Adrenal gland (tissue), 5 donors: ENCODE data around the gene SCGB1A1.

ENCODE experiments used
- CTCF ChIP-seq, 6 experiments: fragments of 450-650 bp in 4 of 6; fragments of 200-600 bp in 2 of 6; sonication (generic) in 1 of 6; IDR thresholded peaks; 1 replicate in 5 of 6; 2 replicates in 1 of 6; pipeline versions ENCODE4 v1.5.1 to v1.8.0; 2016 to 2021; ENCODE audit warnings: antibody characterized with exemption in 6 of 6, mild to moderate bottlenecking in 2 of 6, moderate library complexity in 1 of 6
- POLR2A ChIP-seq, 2 donors: fragments of 450-650 bp; IDR thresholded peaks; one replicate each; pipeline ENCODE4 v1.6.1; 2017; ENCODE audit warnings: antibody characterized with exemption in 2 of 2, mild to moderate bottlenecking in 2 of 2, moderate library complexity in 1 of 2
- donor health status: DM: no; HTN: no; CAD: no.

DNA sequence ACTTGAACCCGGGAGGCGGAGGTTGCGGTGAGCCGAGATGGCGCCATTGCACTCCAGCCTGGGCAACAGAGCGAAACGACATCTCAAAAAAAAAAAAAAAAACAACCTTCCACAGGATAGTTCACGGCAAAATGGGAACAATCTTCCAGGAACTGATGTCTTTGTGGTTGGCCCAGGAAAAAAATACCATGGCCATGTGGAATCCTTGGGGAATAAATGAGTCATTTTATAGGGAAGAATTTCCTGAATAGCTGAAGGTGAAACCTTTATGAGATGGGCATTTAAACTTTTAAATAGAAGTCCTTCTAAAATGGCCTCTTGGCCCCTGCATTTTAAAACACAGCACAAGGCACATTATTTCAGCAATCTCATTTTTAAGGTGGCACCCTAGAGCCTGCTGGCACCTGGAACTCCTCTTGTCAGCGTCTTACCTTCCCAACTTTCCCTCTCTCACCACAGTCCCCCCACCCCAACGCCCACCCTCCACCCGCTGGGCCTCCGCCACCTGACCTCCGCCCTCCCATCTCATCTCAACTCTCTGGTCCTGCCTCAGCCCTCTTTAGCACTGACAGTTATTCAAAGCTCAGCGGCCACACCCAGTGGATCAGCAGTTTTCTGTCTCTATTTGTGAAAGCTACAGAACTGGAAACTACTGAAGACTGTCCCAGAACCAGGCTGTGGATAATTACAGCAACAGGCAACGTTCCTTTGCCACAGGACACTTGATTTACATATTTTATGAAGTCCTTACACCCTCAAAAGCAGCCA lies 43.1 kb downstream of the SCGB1A1 start:
- no peak for TF ChIP-seq CTCF (IDR thresholded peaks at IDR 0.05)
- no peak for TF ChIP-seq POLR2A (IDR thresholded peaks at IDR 0.05)
